K562 (cell line): ENCODE measurements around the gene PET100.

Experiments used
- CTCF ChIP-seq, 3 experiments: IDR thresholded peaks in 2 of 3; conservative IDR thresholded peaks in 1 of 3; 2 replicates each; pipeline ENCODE4 v1.5.1; 2011 to 2012; ENCODE audit warnings: low read length in 3 of 3, mild to moderate bottlenecking in 3 of 3, control low read depth in 2 of 3, improper control_type of control experiment in 1 of 3, inconsistent platforms in 1 of 3, low read depth in 1 of 3, mixed read lengths in 1 of 3, moderate library complexity in 1 of 3; ENCODE audit not compliant: insufficient read depth in 2 of 3
- HIVEP1 ChIP-seq: fragments of 250-450 bp; sonication (Bioruptor Pico); IDR thresholded peaks from 2 replicates; pipeline ENCODE4 v1.4.0; 2020; ENCODE audit warnings: mild to moderate bottlenecking
- MAFG ChIP-seq: fragments of 450-650 bp; conservative IDR thresholded peaks from 2 replicates; pipeline ENCODE4 v1.6.1; 2016; ENCODE audit warnings: missing genetic modification characterization, missing compliant biosample characterization
- NRF1 ChIP-seq, 2 experiments: fragments of 450-650 bp; IDR thresholded peaks in 1 of 2; conservative IDR thresholded peaks in 1 of 2; 2 replicates each; pipeline ENCODE4 v1.6.1; 2014; ENCODE audit warnings: mild to moderate bottlenecking in 2 of 2
- SLC30A9 ChIP-seq: fragments of 250-450 bp; sonication (Bioruptor Pico); IDR thresholded peaks from 2 replicates; pipeline ENCODE4 v1.8.0; 2022; ENCODE audit warnings: mild to moderate bottlenecking, moderate library complexity
- TAF1 ChIP-seq: IDR thresholded peaks from 2 replicates; pipeline ENCODE4 v1.6.1; 2011; ENCODE audit warnings: mild to moderate bottlenecking, low read length, moderate library complexity; ENCODE audit not compliant: insufficient read depth, control insufficient read depth, severe bottlenecking; ENCODE audit errors: extremely low read depth
- TF ChIP-seq, protein P1 (sequence below): IDR thresholded peaks from 3 replicates; pipeline ENCODE4 v1.6.1; 2011; ENCODE audit warnings: borderline replicate concordance, mild to moderate bottlenecking; ENCODE audit not compliant: insufficient read length, insufficient read depth

- TF ChIP-seq NRF1 (conservative IDR thresholded peaks at IDR 0.05 in 1 of 2, IDR thresholded peaks at IDR 0.05 in 1 of 2) = no peak
- TF ChIP-seq, protein P1, sequence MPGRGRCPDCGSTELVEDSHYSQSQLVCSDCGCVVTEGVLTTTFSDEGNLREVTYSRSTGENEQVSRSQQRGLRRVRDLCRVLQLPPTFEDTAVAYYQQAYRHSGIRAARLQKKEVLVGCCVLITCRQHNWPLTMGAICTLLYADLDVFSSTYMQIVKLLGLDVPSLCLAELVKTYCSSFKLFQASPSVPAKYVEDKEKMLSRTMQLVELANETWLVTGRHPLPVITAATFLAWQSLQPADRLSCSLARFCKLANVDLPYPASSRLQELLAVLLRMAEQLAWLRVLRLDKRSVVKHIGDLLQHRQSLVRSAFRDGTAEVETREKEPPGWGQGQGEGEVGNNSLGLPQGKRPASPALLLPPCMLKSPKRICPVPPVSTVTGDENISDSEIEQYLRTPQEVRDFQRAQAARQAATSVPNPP = no peak
- no peak for TF ChIP-seq MAFG (tag)
- TF ChIP-seq SLC30A9 (CRISPR knock-in tag) = no peak
- TF ChIP-seq TAF1 = no peak
- TF ChIP-seq CTCF (IDR thresholded peaks at IDR 0.05 in 2 of 3, conservative IDR thresholded peaks at IDR 0.05 in 1 of 3; ENCODE audit: insufficient read depth in 2 of 3, low read depth in 1 of 3, low read length in 3 of 3) = no peak
- TF ChIP-seq HIVEP1 = no peak
Observed at GRCh38 chr19:7674010-7675005, 44.7 kb downstream of the PET100 start.
